Endothelial cell of umbilical vein (primary cell): Measurements from ENCODE around the gene NSL1.

ENCODE experiments used
- CTCF ChIP-seq, 2 donors: IDR thresholded peaks; 1 replicate in 1 of 2; 2 replicates in 1 of 2; pipeline ENCODE4 v1.5.1; 2011; ENCODE audit warnings: low read length in 2 of 2, mild to moderate bottlenecking in 2 of 2, moderate library complexity in 2 of 2, control low read depth in 1 of 2, inconsistent platforms in 1 of 2, low read depth in 1 of 2; ENCODE audit not compliant: insufficient read depth in 1 of 2; ENCODE audit errors: extremely low read depth in 1 of 2
- EZH2 ChIP-seq: IDR thresholded peaks from 2 replicates; pipeline ENCODE4 v1.6.1; 2012; ENCODE audit warnings: borderline replicate concordance, low read depth, mild to moderate bottlenecking, moderate library complexity, low read length, inconsistent platforms; ENCODE audit not compliant: severe bottlenecking
- JUN ChIP-seq: IDR thresholded peaks from 2 replicates; pipeline ENCODE4 v1.6.1; 2011; ENCODE audit warnings: borderline replicate concordance, low read depth; ENCODE audit not compliant: insufficient read length, insufficient read depth
- MAX ChIP-seq: IDR thresholded peaks from 2 replicates; pipeline ENCODE4 v1.6.1; 2011; ENCODE audit not compliant: insufficient read depth, insufficient read length
- POLR2A ChIP-seq: IDR thresholded peaks from 2 replicates; pipeline ENCODE4 v1.6.1; 2012; ENCODE audit warnings: low read depth, mild to moderate bottlenecking, control low read depth, low read length
- POLR2AphosphoS5 ChIP-seq: IDR thresholded peaks from 2 replicates; pipeline ENCODE4 v1.6.1; 2012; ENCODE audit warnings: low read depth, mild to moderate bottlenecking, control low read depth, low read length, moderate library complexity; ENCODE audit not compliant: insufficient read depth

- no peak for TF ChIP-seq POLR2A
- TF ChIP-seq MAX = no peak
- no peak for TF ChIP-seq CTCF (IDR thresholded peaks at IDR 0.05; ENCODE audit: extremely low read depth in 1 of 2, insufficient read depth in 1 of 2, low read depth in 1 of 2, low read length in 2 of 2)
- TF ChIP-seq POLR2AphosphoS5 = no peak
- TF ChIP-seq EZH2 = no peak
- no peak for TF ChIP-seq JUN
Measured at GRCh38 chr1:212691561-212692071, 100.0 kb downstream of the NSL1 start.
